ENCODE data around the gene PHACTR1.

Gene PHACTR1

DNA sequence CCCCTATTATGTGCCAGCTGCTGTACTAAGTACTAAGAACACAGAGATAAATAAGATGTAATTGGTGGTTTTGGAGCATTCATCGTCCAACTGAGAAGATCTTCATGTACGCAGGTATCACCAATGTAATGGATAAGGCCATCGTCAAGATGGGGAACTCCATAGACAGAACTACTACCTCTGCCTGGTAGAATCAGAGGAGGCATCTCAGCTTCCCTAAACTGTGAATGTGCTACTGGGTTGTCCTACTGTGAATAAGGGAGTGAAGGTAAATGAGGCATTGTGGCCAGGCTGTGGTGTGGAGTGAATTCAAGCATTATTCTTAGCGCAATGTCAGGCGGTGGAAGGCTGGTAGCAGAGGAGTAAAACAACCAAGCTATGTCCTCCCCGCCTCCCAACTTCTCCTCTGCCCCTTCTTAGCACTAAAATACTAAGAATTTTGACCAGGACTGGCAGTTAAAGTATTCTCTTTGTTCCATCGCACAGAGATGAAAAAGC, 543.6 kb downstream of the PHACTR1 start:
- WGBS, 2 experiments, result 91 to 94% methylated on average over 7 of the region's 7 CpGs

DNA sequence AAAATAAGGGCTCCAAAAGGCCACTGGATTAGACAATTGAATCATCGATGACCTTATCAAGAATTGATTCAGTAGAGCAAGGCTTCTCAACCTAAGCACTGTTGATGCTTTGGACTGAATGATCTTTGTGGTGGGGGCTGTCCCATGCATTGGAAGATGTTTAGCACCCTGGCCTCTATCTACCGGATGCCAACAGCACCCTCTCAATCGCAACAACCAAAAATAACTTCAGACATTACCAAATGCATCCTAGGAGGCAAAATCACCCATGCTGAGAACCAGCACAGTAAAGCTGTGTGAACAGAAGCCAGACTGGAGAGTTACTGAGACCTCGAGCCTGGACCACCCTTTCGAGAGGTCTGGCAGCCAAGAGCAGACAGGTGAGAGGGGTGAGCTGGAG, 544.3 kb downstream of the PHACTR1 start:
- H3K4me1 ChIP-seq (ENCODE audit: control insufficient read depth, insufficient read depth, low read length), result peaks cover 5% of the 10 kb centered on the region
- H3K27me3 ChIP-seq (ENCODE audit: control insufficient read depth, insufficient read depth, low read length, poor library complexity, severe bottlenecking), result no peaks in the 10 kb centered on the region
- 96 to 97% methylated on average over 5 of the region's 5 CpGs for WGBS, 2 experiments
- no peaks in the 10 kb centered on the region for H3K9me3 ChIP-seq (ENCODE audit: control insufficient read depth, low read length)
- no peaks in the 10 kb centered on the region for H3K36me3 ChIP-seq (ENCODE audit: control insufficient read depth, insufficient read depth, low read length)
- no peak overlapping the region for H3K27ac ChIP-seq (ENCODE audit: insufficient read depth, low read depth, low read length, poor library complexity, severe bottlenecking)
- H3K4me3 ChIP-seq (ENCODE audit: insufficient read depth, low read depth, low read length), result no peak overlapping the region

More for the DNA sequence above, 543.6 kb downstream of the PHACTR1 start:
- Histone ChIP-seq H3K4me3 (ENCODE audit: insufficient read depth, low read depth, low read length) (no peak overlapping the region), H3K36me3 (ENCODE audit: control insufficient read depth, insufficient read depth, low read length) (no peaks in the 10 kb centered on the region), H3K27me3 (ENCODE audit: control insufficient read depth, insufficient read depth, low read length, poor library complexity, severe bottlenecking) (no peaks in the 10 kb centered on the region), H3K9me3 (ENCODE audit: control insufficient read depth, low read length) (no peaks in the 10 kb centered on the region), H3K27ac (ENCODE audit: insufficient read depth, low read depth, low read length, poor library complexity, severe bottlenecking) (no peak overlapping the region), H3K4me1 (ENCODE audit: control insufficient read depth, insufficient read depth, low read length) (peaks cover 5% of the 10 kb centered on the region)

DNA sequence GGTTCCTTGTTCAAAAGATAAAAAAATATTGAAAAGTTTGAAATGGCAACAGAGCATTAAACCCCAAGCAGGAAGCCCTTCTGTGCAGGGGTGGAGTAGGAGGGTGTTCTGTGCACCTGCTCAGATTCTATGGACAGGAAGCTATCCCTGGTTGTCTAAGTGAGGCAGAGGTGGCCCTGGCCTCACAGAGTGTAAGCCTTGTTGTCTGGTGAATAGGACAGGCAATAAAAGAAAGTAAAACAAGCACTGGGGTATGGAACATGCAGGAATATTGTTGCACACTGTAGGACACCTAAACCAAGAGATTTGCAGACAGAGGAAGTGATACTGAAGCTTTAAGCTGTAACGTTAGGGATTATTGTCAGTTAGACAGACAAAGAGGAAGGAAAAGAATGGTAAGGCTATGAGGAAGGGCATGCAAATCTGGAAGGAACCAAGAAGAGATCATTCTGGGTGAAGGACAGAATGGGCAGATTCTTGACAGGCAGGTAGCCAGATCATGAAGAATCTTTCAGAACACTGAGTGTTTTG, 545.0 kb downstream of the PHACTR1 start:
- Histone ChIP-seq H3K4me1 (ENCODE audit: control insufficient read depth, insufficient read depth, low read length) (peaks cover 5% of the 10 kb centered on the region), H3K36me3 (ENCODE audit: control insufficient read depth, insufficient read depth, low read length) (no peaks in the 10 kb centered on the region), H3K27me3 (ENCODE audit: control insufficient read depth, insufficient read depth, low read length, poor library complexity, severe bottlenecking) (no peaks in the 10 kb centered on the region), H3K9me3 (ENCODE audit: control insufficient read depth, low read length) (no peaks in the 10 kb centered on the region), H3K27ac (ENCODE audit: insufficient read depth, low read depth, low read length, poor library complexity, severe bottlenecking) (no peak overlapping the region), H3K4me3 (ENCODE audit: insufficient read depth, low read depth, low read length) (no peak overlapping the region)
- 82 to 98% methylated on average over 1 of the region's 1 CpG for WGBS, 2 experiments

DNA sequence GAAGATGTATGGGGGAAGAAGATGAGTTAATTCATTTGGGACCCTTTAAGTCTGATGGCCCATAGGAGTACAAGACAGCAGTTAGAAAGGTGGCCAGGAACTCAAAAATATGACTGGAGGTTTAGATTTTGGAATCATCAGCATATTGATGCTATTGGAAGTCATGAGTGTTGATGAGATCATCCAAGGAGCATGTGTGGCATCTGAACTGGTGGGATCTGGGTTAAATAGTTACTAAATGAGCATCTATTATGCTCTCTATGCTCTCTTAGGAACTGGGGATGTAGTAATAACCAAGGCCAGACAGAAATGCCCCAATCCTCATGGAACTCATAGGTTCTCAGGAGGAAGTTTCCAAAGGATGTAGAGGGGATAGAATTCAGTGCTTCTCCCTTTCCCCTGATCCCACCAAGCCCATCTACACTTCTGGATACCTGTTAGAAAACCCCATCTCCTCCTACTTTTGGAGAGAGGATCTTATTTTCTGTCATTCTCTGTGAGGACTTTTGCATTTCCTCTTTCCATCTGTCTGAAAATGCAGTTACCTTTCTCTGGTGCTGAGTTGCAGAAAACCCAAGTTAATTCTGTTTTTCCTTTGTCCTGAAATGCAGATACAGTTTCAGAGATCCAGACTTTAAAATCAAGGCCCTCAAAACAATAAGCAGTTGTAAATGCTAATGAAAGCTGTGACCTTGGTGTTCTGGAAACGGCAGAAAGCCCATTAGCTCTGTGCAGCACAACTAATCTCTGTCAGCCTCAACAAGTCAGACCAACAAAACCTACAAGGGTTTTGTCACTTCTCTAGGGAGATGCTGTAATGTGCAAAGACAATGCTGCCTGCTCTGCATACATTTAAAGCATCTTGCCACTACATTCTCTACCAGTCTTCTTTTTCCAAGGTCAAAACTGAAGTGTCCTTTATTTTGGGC, 546.0 kb downstream of the PHACTR1 start:
- 76 to 82% methylated on average over 1 of the region's 1 CpG for WGBS, 2 experiments
- H3K9me3 ChIP-seq (ENCODE audit: control insufficient read depth, low read length), result no peaks in the 10 kb centered on the region
- H3K36me3 ChIP-seq (ENCODE audit: control insufficient read depth, insufficient read depth, low read length), result no peaks in the 10 kb centered on the region
- no peaks in the 10 kb centered on the region for H3K27me3 ChIP-seq (ENCODE audit: control insufficient read depth, insufficient read depth, low read length, poor library complexity, severe bottlenecking)
- peaks cover 5% of the 10 kb centered on the region for H3K4me1 ChIP-seq (ENCODE audit: control insufficient read depth, insufficient read depth, low read length)
- no peak overlapping the region for H3K27ac ChIP-seq (ENCODE audit: insufficient read depth, low read depth, low read length, poor library complexity, severe bottlenecking)
- H3K4me3 ChIP-seq (ENCODE audit: insufficient read depth, low read depth, low read length), result no peak overlapping the region

DNA sequence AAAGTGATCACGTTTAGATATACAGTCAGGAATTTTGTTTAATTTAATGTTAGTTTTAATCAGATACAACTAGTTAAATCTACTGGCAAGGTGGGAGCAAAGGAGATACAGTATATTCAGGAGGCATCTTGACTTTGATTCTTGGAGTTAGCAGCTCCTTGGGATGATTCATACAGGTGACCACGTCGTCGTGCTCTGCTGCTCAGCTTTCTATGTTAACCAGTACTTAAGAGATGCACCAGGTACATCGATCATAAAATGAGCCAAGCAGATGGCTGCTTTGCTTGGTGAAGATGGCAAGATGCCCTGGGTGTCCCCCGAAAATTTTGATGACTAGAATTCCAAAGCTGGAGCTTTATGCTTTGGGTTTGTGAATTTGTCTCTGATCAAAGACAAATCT, 547.1 kb downstream of the PHACTR1 start:
- no peak overlapping the region for H3K4me3 ChIP-seq (ENCODE audit: insufficient read depth, low read depth, low read length)
- H3K27me3 ChIP-seq (ENCODE audit: control insufficient read depth, insufficient read depth, low read length, poor library complexity, severe bottlenecking), result no peaks in the 10 kb centered on the region
- H3K4me1 ChIP-seq (ENCODE audit: control insufficient read depth, insufficient read depth, low read length), result peaks cover 5% of the 10 kb centered on the region
- 97 to 99% methylated on average over 5 to 6 of the region's 6 CpGs for WGBS, 2 experiments
- no peaks in the 10 kb centered on the region for H3K9me3 ChIP-seq (ENCODE audit: control insufficient read depth, low read length)
- no peak overlapping the region for H3K27ac ChIP-seq (ENCODE audit: insufficient read depth, low read depth, low read length, poor library complexity, severe bottlenecking)
- H3K36me3 ChIP-seq (ENCODE audit: control insufficient read depth, insufficient read depth, low read length), result no peaks in the 10 kb centered on the region

DNA sequence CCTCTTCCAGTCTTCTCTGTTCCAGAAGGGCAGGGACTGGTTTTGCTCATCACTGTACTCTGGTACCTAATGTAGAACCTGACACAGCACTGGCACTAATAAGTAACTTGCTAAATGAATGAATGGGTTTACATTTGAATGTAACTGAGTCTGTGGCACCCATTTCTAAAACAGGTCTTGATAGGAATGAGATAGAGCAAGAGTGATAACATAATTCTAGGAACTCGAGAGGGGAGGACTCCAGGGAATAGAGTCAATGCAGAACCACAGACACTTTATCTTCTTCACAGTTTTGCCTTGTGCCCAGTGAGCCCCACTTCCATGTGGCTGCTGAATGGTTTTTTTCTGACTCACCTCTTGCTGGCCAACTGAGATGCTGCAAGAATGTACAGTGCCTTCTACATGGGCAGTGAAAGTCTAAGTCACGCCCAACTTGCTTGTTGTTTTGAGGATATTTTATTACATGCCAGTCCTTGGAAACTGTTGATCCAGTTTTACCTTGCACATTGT, 550.6 kb downstream of the PHACTR1 start:
- no peaks in the 10 kb centered on the region for H3K4me1 ChIP-seq (ENCODE audit: control insufficient read depth, insufficient read depth, low read length)
- H3K4me3 ChIP-seq (ENCODE audit: insufficient read depth, low read depth, low read length), result no peak overlapping the region
- H3K36me3 ChIP-seq (ENCODE audit: control insufficient read depth, insufficient read depth, low read length), result no peaks in the 10 kb centered on the region
- H3K27ac ChIP-seq (ENCODE audit: insufficient read depth, low read depth, low read length, poor library complexity, severe bottlenecking), result no peak overlapping the region
- WGBS, 2 experiments, result 91 to 95% methylated on average over 2 of the region's 2 CpGs
- H3K9me3 ChIP-seq (ENCODE audit: control insufficient read depth, low read length), result no peaks in the 10 kb centered on the region
- no peaks in the 10 kb centered on the region for H3K27me3 ChIP-seq (ENCODE audit: control insufficient read depth, insufficient read depth, low read length, poor library complexity, severe bottlenecking)

DNA sequence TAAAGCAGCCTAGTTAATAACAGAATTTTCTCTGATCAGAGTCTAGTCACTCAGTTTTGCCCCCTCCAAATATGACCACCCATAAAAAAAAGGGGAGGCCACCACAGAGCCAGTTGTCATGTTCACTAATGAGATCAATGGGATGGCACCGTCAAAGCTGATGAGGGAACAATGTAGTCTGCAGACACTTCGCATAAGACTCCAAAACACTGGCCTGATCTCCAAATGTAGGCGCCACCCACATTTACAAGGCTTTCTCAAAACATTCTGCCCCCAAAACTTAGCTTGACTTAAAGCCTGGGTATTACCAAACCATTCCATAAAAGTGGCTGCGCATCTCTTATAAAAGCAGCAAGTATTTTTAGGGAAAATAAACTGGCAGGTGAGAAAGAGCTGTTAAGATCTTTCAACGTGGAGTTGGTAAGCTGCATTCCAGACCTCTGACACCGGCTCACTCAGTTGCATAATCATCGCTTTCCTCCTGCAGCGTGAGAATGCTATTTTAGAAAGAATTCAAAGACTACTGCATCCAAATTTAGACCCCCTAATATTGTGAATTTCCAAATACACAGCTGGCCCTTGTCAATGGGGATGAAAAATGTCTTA, 552.4 kb downstream of the PHACTR1 start:
- Histone ChIP-seq H3K36me3 (ENCODE audit: control insufficient read depth, insufficient read depth, low read length) (no peaks in the 10 kb centered on the region), H3K27me3 (ENCODE audit: control insufficient read depth, insufficient read depth, low read length, poor library complexity, severe bottlenecking) (no peaks in the 10 kb centered on the region), H3K27ac (ENCODE audit: insufficient read depth, low read depth, low read length, poor library complexity, severe bottlenecking) (no peak overlapping the region), H3K9me3 (ENCODE audit: control insufficient read depth, low read length) (no peaks in the 10 kb centered on the region), H3K4me1 (ENCODE audit: control insufficient read depth, insufficient read depth, low read length) (no peaks in the 10 kb centered on the region), H3K4me3 (ENCODE audit: insufficient read depth, low read depth, low read length) (no peak overlapping the region)
- 54 to 64% methylated on average over 8 of the region's 8 CpGs for WGBS, 2 experiments

DNA sequence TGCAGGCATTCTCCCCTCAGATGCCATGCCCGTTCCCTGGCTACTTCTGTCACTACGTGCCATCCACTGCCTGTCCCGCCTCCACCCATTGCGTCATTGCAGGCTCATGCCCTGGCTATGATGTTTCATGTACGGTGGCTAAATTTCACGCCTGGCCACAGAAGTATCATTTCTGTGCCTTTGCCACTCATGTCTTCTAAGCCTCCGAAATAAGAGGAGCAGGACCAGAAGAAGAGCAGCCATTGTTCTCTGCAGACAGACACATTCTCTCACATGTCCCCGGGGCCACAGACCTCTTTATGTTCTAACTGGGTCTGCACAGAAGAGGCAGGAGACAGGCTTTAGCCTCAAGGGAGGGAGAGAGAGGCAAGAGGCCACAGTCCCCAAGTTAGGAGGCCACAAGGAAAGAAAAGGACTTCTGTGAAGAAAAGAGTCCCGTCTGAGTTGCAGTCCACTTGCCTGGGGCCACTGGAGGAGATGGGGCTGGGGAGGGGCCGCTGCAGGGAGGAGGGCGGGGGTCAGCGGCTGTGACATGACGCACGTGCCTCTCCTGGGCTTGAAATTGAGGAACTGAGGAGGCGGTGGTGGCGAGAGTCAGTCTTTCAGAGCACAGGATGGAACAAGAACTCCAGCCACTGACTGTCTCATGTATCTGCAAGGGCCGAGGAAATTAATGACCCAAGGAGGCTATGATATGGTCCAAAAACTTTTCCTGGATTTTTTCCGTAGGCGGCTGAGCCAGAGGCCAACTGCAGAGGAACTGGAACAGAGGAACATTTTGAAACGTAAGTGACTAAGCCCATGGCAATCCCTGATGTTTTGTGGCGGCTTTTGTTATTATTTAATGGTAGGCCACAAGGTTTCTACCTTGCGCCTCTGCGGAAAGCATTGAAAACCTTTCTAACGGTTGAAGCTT, 555.8 kb downstream of the PHACTR1 start:
- Histone ChIP-seq H3K4me1 (ENCODE audit: control insufficient read depth, insufficient read depth, low read length) (no peaks in the 10 kb centered on the region), H3K36me3 (ENCODE audit: control insufficient read depth, insufficient read depth, low read length) (no peaks in the 10 kb centered on the region), H3K9me3 (ENCODE audit: control insufficient read depth, low read length) (no peaks in the 10 kb centered on the region), H3K27ac (ENCODE audit: insufficient read depth, low read depth, low read length, poor library complexity, severe bottlenecking) (no peak overlapping the region), H3K4me3 (ENCODE audit: insufficient read depth, low read depth, low read length) (no peak overlapping the region), H3K27me3 (ENCODE audit: control insufficient read depth, insufficient read depth, low read length, poor library complexity, severe bottlenecking) (no peaks in the 10 kb centered on the region)
- WGBS, 2 experiments, result 92 to 94% methylated on average over 24 of the region's 24 CpGs

DNA sequence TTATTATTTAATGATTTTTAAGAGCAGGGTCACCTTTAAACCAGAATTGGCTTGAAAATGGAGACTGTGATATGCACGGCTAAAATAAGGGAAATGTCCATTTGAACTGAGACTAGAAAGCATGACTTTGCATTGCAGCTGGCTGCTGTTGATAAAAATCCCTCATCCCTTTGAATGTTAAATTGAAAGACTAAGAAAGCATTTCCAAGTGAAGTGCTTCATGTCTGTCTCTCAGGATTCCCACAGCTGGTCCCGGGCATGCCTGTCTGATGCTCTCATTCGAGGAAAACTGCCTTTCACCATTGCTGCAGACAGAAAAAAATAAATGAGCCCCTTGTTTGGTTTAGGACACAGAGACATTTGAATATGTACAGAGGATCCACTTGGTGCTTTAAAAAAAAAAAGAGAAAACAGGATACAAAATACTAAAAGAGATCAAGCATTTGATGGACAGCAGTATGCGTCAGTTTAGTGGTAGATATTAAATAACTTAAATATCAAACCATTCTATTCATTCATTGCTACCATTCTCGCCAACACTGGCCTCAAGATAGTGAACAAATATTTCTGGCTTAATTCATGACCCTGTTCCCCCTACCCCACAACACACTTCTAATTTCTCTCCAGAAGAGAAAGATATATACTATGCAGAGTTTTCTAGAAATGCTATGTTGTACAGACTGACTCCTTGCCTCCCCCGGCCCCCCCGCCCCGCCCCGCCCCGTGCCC, 556.8 kb downstream of the PHACTR1 start:
- 90 to 94% methylated on average over 8 to 9 of the region's 10 CpGs for WGBS, 2 experiments
- no peaks in the 10 kb centered on the region for H3K36me3 ChIP-seq (ENCODE audit: control insufficient read depth, insufficient read depth, low read length)
- H3K9me3 ChIP-seq (ENCODE audit: control insufficient read depth, low read length), result no peaks in the 10 kb centered on the region
- no peak overlapping the region for H3K27ac ChIP-seq (ENCODE audit: insufficient read depth, low read depth, low read length, poor library complexity, severe bottlenecking)
- H3K4me3 ChIP-seq (ENCODE audit: insufficient read depth, low read depth, low read length), result no peak overlapping the region
- H3K4me1 ChIP-seq (ENCODE audit: control insufficient read depth, insufficient read depth, low read length), result no peaks in the 10 kb centered on the region
- H3K27me3 ChIP-seq (ENCODE audit: control insufficient read depth, insufficient read depth, low read length, poor library complexity, severe bottlenecking), result no peaks in the 10 kb centered on the region
